Measurements from ENCODE around the gene MGAT3.

DNA sequence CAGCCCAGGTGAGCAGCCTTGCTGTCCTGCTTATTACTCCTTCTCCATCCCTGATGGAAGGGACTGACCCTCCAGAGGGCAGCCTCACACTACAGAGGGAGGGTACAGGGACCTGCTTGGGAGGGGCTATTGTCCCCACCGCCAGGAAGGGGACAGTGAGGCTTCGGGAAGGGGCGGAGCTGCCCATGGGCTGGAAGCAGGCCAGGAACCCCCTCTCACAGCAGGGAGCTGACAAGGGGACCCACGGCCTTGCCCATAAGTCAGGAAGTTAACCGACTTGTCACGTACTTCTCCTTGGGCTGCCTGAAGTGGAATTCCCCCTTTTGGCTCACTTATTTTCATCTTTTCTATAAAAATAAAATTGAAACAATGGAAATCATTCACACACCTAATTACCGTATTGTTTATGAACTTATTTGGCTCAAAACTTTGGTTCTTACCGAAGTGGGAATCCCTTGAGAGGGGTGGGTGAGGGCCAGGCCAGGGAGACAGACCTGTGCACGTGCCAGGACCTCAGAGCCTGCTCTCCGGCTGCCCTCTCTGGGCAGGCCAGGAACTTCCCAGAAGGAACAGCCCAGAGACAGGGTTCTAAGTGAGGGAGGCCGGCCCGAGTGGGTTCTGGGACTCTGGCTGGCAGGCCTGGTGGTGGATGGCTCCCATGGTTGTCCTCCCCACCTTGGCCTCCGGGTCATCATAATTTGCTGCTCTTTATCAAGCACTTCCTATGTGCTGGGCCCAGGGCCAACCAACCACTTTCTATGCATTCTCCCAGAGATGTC, 5.8 kb downstream of the MGAT3 start:
- TF ChIP-seq, protein P1, sequence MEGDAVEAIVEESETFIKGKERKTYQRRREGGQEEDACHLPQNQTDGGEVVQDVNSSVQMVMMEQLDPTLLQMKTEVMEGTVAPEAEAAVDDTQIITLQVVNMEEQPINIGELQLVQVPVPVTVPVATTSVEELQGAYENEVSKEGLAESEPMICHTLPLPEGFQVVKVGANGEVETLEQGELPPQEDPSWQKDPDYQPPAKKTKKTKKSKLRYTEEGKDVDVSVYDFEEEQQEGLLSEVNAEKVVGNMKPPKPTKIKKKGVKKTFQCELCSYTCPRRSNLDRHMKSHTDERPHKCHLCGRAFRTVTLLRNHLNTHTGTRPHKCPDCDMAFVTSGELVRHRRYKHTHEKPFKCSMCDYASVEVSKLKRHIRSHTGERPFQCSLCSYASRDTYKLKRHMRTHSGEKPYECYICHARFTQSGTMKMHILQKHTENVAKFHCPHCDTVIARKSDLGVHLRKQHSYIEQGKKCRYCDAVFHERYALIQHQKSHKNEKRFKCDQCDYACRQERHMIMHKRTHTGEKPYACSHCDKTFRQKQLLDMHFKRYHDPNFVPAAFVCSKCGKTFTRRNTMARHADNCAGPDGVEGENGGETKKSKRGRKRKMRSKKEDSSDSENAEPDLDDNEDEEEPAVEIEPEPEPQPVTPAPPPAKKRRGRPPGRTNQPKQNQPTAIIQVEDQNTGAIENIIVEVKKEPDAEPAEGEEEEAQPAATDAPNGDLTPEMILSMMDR (IDR thresholded peaks at IDR 0.05), result no peak
- no peak for TF ChIP-seq POLR2A (IDR thresholded peaks at IDR 0.05)
